BLaER1 (cell line): Measurements from ENCODE around the gene HSPA9.

Experiments
- H3K27ac ChIP-seq: shearing (Covaris generic); formaldehyde crosslinking; 2 replicates; pipeline ENCODE4 v1.8.1; 2022
- H3K27me3 ChIP-seq: shearing (Covaris generic); formaldehyde crosslinking; 2 replicates; pipeline ENCODE4 v1.8.1; 2022
- H3K36me3 ChIP-seq: shearing (Covaris generic); formaldehyde crosslinking; 2 replicates; pipeline ENCODE4 v1.8.1; 2022
- H3K4me1 ChIP-seq: shearing (Covaris generic); formaldehyde crosslinking; 2 replicates; pipeline ENCODE4 v1.8.1; 2022
- H3K4me2 ChIP-seq: shearing (Covaris generic); formaldehyde crosslinking; 2 replicates; pipeline ENCODE4 v1.8.1; 2022
- H3K4me3 ChIP-seq: shearing (Covaris generic); formaldehyde crosslinking; 2 replicates; pipeline ENCODE4 v1.8.1; 2022
- H3K9ac ChIP-seq: shearing (Covaris generic); formaldehyde crosslinking; 2 replicates; pipeline ENCODE4 v1.8.1; 2022
- H3K9me3 ChIP-seq: shearing (Covaris generic); formaldehyde crosslinking; 2 replicates; pipeline ENCODE4 v1.8.1; 2022
- H4K20me1 ChIP-seq: shearing (Covaris generic); formaldehyde crosslinking; 2 replicates; pipeline ENCODE4 v1.8.1; 2022
- Cebpa-rat ChIP-seq: shearing (Covaris generic); IDR thresholded peaks from 2 replicates; pipeline ENCODE4 v1.8.1; 2022

The HSPA9 gene

GRCh38 chr5:138564242-138564641 lies 11.0 kb downstream of the HSPA9 start:
- H3K9ac ChIP-seq = no peak overlapping the region
- peaks cover 97% of the 10 kb centered on the region for H3K36me3 ChIP-seq
- peaks cover 12% of the 10 kb centered on the region; the same call in 1 of the 2 replicates for H3K4me1 ChIP-seq
- H3K4me2 ChIP-seq = no peak overlapping the region
- TF ChIP-seq Cebpa-rat = no peak
- no peaks in the 10 kb centered on the region for H3K9me3 ChIP-seq
- H3K4me3 ChIP-seq = no peak overlapping the region
- no peaks in the 10 kb centered on the region for H3K27me3 ChIP-seq
- H3K27ac ChIP-seq = no peak overlapping the region
- peaks cover 98% of the 10 kb centered on the region for H4K20me1 ChIP-seq

- H3K27me3 ChIP-seq = no peaks in the 10 kb centered on the region
- no peak overlapping the region for H3K4me3 ChIP-seq
- no peak for TF ChIP-seq Cebpa-rat
- no peaks in the 10 kb centered on the region for H3K9me3 ChIP-seq
- H3K27ac ChIP-seq = no peak overlapping the region
- H3K9ac ChIP-seq = no peak overlapping the region
- H3K36me3 ChIP-seq = peaks cover 97% of the 10 kb centered on the region
- peaks cover 98% of the 10 kb centered on the region for H4K20me1 ChIP-seq
- peaks cover 8% of the 10 kb centered on the region; the same call in 1 of the 2 replicates for H3K4me1 ChIP-seq
- H3K4me2 ChIP-seq = no peak overlapping the region
These were observed 11.7 kb downstream of the HSPA9 start for GRCh38 chr5:138563340-138564118.

- Histone ChIP-seq H3K4me2 (no peak overlapping the region), H3K27me3 (no peaks in the 10 kb centered on the region), H3K9ac (no peak overlapping the region), H3K36me3 (peaks cover 97% of the 10 kb centered on the region), H3K9me3 (no peaks in the 10 kb centered on the region), H3K4me1 (no peaks in the 10 kb centered on the region), H3K4me3 (no peak overlapping the region), H3K27ac (no peak overlapping the region), H4K20me1 (peaks cover 98% of the 10 kb centered on the region)
- TF ChIP-seq Cebpa-rat = no peak
These were observed 14.2 kb downstream of the HSPA9 start for GRCh38 chr5:138560971-138561370.

- Histone ChIP-seq H3K27me3 (no peaks in the 10 kb centered on the region), H3K4me3 (no peak overlapping the region), H3K36me3 (peaks cover 97% of the 10 kb centered on the region), H3K4me1 (no peaks in the 10 kb centered on the region), H3K9ac (no peak overlapping the region), H4K20me1 (peaks cover 98% of the 10 kb centered on the region), H3K27ac (no peak overlapping the region), H3K4me2 (no peak overlapping the region), H3K9me3 (no peaks in the 10 kb centered on the region)
- TF ChIP-seq Cebpa-rat = no peak
These were observed 15.3 kb downstream of the HSPA9 start for GRCh38 chr5:138559937-138560336.

GRCh38 chr5:138557677-138558076 lies 17.5 kb downstream of the HSPA9 start:
- Histone ChIP-seq H3K9ac (no peak overlapping the region), H3K4me3 (no peak overlapping the region), H3K4me2 (no peak overlapping the region), H3K27ac (no peak overlapping the region), H3K4me1 (no peaks in the 10 kb centered on the region), H4K20me1 (peaks cover 98% of the 10 kb centered on the region), H3K9me3 (no peaks in the 10 kb centered on the region), H3K36me3 (peaks cover 97% of the 10 kb centered on the region), H3K27me3 (no peaks in the 10 kb centered on the region)
- TF ChIP-seq Cebpa-rat = no peak

GRCh38 chr5:138554143-138554542 lies 21.1 kb downstream of the HSPA9 start:
- Histone ChIP-seq H3K9me3 (no peaks in the 10 kb centered on the region), H3K4me1 (no peaks in the 10 kb centered on the region), H3K9ac (no peak overlapping the region), H3K4me2 (no peak overlapping the region), H3K27ac (no peak overlapping the region), H3K27me3 (no peaks in the 10 kb centered on the region), H4K20me1 (peaks cover 84% of the 10 kb centered on the region), H3K4me3 (no peak overlapping the region), H3K36me3 (peaks cover 82% of the 10 kb centered on the region)
- TF ChIP-seq Cebpa-rat = no peak

- H4K20me1 ChIP-seq = peaks cover 80% of the 10 kb centered on the region
- no peak for TF ChIP-seq Cebpa-rat
- H3K9ac ChIP-seq = no peak overlapping the region
- no peaks in the 10 kb centered on the region for H3K9me3 ChIP-seq
- no peaks in the 10 kb centered on the region for H3K27me3 ChIP-seq
- no peak overlapping the region for H3K4me2 ChIP-seq
- H3K36me3 ChIP-seq = peaks cover 77% of the 10 kb centered on the region
- H3K4me1 ChIP-seq = no peaks in the 10 kb centered on the region
- H3K4me3 ChIP-seq = no peak overlapping the region
- H3K27ac ChIP-seq = no peak overlapping the region
These were observed 21.6 kb downstream of the HSPA9 start for GRCh38 chr5:138553437-138554095.

GRCh38 chr5:138552657-138553056 lies 22.5 kb downstream of the HSPA9 start:
- H3K9me3 ChIP-seq = no peaks in the 10 kb centered on the region
- no peak overlapping the region for H3K27ac ChIP-seq
- no peak overlapping the region for H3K4me2 ChIP-seq
- H3K9ac ChIP-seq = no peak overlapping the region
- H3K4me3 ChIP-seq = no peak overlapping the region
- no peaks in the 10 kb centered on the region for H3K27me3 ChIP-seq
- H3K4me1 ChIP-seq = peaks cover 8% of the 10 kb centered on the region; the same call in 1 of the 2 replicates
- peaks cover 76% of the 10 kb centered on the region for H4K20me1 ChIP-seq
- no peak for TF ChIP-seq Cebpa-rat
- peaks cover 67% of the 10 kb centered on the region for H3K36me3 ChIP-seq

- H3K27me3 ChIP-seq = no peaks in the 10 kb centered on the region
- no peak overlapping the region for H3K9ac ChIP-seq
- peaks cover 36% of the 10 kb centered on the region for H3K4me1 ChIP-seq
- H3K9me3 ChIP-seq = no peaks in the 10 kb centered on the region
- no peak overlapping the region; the same call in 1 of the 2 replicates for H3K27ac ChIP-seq
- H3K4me2 ChIP-seq = no peak overlapping the region
- peaks cover 35% of the 10 kb centered on the region for H3K36me3 ChIP-seq
- H3K4me3 ChIP-seq = no peak overlapping the region
- no peak for TF ChIP-seq Cebpa-rat
- peaks cover 55% of the 10 kb centered on the region for H4K20me1 ChIP-seq
These were observed 25.8 kb downstream of the HSPA9 start for GRCh38 chr5:138549414-138549813.

GRCh38 chr5:138545919-138546562 lies 29.2 kb downstream of the HSPA9 start:
- Histone ChIP-seq H3K4me2 (no peak overlapping the region; the same call in 1 of the 2 replicates), H3K9me3 (no peaks in the 10 kb centered on the region), H3K9ac (0 out of 2 replicates have a peak overlapping the region, but pooled peaks have one; percentile 12), H3K36me3 (0 out of 2 replicates have a peak, but pooled peaks cover 1% of the 10 kb centered on the region), H3K4me1 (peaks cover 48% of the 10 kb centered on the region), H3K4me3 (no peak overlapping the region), H3K27me3 (no peaks in the 10 kb centered on the region), H4K20me1 (peaks cover 39% of the 10 kb centered on the region), H3K27ac (no peak overlapping the region)
- no peak for TF ChIP-seq Cebpa-rat
